ENCODE measurements around the gene SFMBT2.

The SFMBT2 gene

DNA sequence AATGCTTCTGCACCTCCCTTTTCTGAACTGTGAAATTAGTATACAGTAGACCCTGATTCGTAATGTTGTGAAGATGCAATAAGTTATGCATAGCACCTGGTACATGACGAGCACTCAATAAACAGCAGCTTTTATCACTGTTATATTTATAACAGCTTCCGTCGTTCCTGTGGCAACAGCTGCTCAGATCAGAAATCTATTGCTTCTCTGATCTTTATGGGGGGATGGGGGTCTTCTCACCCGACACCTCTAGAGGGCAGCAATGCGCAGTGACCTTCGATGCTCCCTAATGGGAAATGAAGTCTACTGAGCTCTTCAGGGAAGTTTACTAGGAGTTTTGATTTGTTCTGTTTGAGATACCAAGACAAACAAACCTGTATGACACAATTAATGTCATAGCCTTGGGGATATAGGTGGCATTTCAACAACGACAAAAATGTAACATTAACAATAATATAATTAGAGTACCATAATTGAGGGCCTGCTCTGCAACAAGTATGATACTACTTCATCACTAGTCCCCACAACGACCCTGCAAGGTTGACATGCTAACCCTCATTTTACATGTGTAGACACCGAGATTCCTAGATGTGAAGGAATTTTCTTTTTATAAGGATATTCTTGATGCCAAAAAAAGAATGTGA, 289.6 kb downstream of the SFMBT2 start:
- FAIRE-seq = no peak

DNA sequence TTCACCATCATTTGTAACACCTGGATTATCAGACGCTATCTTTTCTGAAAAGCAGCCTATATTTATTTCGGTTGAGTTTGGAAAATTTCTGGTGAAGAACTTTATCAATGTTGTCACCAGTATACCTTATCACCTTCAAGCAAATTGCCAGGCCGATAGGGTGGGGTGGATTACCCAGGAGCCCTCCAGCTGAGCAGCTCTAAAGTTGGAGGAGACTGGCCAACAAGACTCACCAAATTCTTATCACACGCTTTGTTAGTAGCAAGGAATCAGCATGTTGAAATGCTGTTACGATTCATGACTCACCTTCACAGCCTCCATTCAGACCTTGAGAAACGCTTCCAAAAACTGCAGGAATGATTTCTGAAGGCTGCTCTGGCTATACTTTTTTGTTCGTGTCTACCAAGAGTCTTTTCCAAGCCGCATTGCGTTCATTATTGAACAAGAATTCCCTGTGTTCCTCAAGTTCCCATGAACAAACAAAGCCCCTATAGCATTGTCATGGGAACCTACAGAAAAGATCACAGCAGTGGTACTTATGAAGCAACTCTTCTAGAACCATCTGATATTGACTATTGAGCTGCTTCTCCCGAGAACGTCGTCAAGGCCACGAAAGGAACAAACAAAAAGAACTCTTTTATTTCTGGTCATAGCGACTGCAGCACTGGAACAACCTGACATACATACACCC, 291.4 kb downstream of the SFMBT2 start:
- FAIRE-seq = no peak

DNA sequence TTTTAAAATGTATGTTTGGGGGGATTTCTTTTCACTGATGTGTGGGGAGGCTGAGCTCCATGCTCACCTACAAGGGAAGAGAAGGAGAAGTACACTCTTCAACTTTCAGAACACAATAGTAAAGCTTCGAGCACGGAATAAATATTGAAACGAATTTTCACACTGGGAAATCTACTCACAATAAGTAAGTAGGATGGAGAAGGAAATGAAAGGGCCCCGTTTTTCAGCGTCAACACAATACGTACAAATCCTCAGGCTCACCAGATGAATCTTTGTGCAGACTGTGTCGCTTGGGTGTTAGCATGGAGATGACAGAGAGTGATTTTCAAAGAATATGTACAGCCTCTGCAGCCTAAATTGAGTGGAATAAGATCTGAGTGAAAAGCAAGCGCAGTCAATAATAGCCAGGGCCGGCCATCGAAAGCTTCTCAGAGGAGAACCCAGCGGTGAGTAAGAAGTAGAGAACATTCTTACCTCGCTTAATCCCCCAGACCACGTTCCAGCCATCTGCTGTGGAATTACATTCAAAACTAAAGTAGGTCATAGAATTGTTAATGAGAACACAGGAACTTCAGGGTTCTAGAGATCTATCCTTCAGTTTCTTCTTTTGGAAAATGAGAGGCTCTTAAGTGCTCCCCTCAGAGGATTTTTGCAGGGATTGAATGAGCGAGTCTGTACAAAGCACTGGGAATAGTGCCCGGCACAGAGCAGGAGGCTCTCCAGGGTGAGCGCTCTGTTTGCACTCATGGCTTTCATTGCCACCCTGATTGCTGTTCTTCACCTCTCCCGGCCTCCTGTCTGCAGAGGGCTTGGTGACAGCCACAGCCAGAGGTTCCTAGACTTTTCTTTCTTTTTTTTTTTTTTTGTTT, 292.8 kb downstream of the SFMBT2 start:
- no peak for FAIRE-seq

DNA sequence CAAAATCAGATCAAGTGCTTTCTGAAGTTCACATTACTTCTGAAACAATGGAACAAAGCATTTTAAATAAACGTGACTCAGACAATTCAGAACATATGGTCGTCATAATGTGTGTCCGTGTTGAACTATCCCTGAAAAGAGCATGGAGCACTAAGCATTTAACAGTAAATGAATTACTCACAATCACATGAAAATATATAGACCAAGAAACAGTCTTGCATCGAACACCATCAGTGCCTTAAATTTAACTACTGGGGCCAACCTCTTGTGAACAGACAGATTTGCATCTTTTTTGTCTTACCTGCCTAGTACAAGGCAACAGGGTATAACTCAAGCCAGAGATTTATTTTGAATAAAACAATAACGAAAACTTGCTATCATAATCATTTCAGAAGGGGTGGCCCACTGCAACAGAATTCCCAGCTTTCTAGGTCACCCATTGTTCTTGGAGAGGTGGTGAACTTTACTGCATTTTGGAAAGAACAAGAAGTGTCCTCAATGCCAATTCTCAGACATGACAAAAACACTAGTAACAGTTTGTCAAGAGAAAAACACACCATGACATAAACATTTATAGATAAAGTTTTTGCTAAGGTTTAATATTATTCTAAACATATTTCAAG, 293.5 kb downstream of the SFMBT2 start:
- FAIRE-seq = no peak

DNA sequence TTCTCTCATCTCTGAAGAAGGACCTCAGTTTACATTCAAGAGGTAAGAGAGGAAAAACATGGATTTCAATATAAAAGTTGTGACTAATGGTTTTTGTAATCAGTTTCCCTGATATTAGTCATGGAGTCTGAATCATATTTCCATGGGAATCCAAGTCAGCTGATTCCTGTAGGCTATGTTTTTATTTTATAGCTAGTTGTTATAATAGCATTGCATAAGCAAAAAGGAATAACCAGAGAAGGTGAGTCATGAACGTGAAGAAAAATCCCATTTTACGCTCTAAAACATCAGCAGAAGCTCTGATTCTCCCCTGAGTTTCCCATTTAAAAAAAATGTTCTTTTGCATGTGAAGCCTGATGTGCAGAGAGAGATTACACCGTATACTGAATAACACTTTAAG, 299.3 kb downstream of the SFMBT2 start:
- no peak for FAIRE-seq

DNA sequence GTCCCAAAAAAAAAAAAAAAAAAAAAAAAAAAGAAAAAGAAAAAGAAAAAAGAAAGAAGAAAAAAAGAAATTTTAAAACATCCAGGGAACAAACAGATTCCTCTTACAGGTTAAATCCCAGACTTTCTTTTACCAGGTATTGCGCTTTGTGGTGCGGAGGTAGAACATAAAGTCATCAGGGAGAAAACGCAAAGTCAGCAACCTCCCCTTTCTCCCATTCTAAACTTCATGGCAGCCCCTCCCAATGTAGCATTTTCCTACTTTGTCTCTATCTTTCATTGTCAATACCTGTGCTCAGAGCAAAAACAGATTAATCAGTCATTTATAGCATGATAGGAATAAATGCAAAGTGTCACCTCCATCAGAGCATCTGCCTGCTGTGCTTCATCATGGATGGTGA, 299.7 kb downstream of the SFMBT2 start:
- FAIRE-seq = no peak
